HCT116 (cell line): ENCODE measurements around the gene OR12D2. TPM values are rescaled to one million over a fixed set of nuclear protein-coding genes. Genes with fewer than 3 reads are reported as not detected.

ENCODE experiments used
- ATAC-seq: fragments of 200-7000 bp; cut with Tn5 transposase; 2 replicates; pipeline ENCODE4 v1.9.1; 2020; ENCODE audit warnings: mild to moderate bottlenecking, moderate library complexity
- BruUV-seq: library from RNA; stranded (reverse); fragments of 400-500 nt; replicated peaks from 2 replicates; lab custom pipeline; 2021; lab: Mats Ljungman, UMichigan
- CTCF ChIA-PET: fragments of 300-600 bp; sonication (Branson Sonifier 250); formaldehyde crosslinking; loops from one replicate; lab custom pipeline; 2021; ENCODE audit warnings: antibody characterized with exemption; lab: Charles Lee
- POLR2A ChIA-PET: fragments of 300-600, 350-600 bp; sonication (Branson Sonifier 250); formaldehyde crosslinking; loops from one replicate; lab custom pipeline; 2021; ENCODE audit warnings: antibody characterized with exemption; lab: Charles Lee
- RAD21 ChIA-PET, 2 experiments: fragments of 300-600 bp; sonication (Branson Sonifier 250); formaldehyde crosslinking; loops; one replicate each; lab custom pipeline; 2023; ENCODE audit warnings: low total read pairs in 2 of 2; ENCODE audit not compliant: uncharacterized antibody in 2 of 2, unreplicated experiment in 2 of 2, low non-redundant PET in 1 of 2; lab: Charles Lee
- DNase-seq: peaks from one replicate; pipeline ENCODE4 v3.0.0-alpha.2; 2010; ENCODE audit warnings: low read depth, low spot score
- H2AFZ ChIP-seq: fragments of 200-600 bp; shearing (Covaris generic), sonication (generic); 2 replicates; pipeline ENCODE4 v1.6.1; 2017; ENCODE audit warnings: low read depth, mixed run types, mixed read lengths, antibody characterized with exemption, low read length; ENCODE audit not compliant: poor library complexity, severe bottlenecking
- H3K27ac ChIP-seq: 2 replicates; pipeline ENCODE4 v1.5.1; 2012; ENCODE audit warnings: low read depth, low read length
- H3K27me3 ChIP-seq: fragments of 200-600 bp; sonication (generic); 2 replicates; pipeline ENCODE4 v1.6.1; 2016; ENCODE audit warnings: mixed run types, low read length, mixed read lengths; ENCODE audit not compliant: insufficient read depth
- H3K36me3 ChIP-seq, 2 experiments: fragments of 200-500 bp in 1 of 2; fragments of 200-600 bp in 1 of 2; sonication (Bioruptor generic) in 1 of 2; sonication (generic) in 1 of 2; 2 replicates each; pipeline versions ENCODE4 v1.5.1 to v1.6.1; 2014 to 2016; ENCODE audit warnings: low read length in 2 of 2, inconsistent platforms in 1 of 2, mixed read lengths in 1 of 2, mixed run types in 1 of 2; ENCODE audit not compliant: insufficient read depth in 2 of 2, control insufficient read depth in 1 of 2
- H3K4me1 ChIP-seq, 2 experiments: fragments of 200-600 bp in 1 of 2; sonication (generic) in 1 of 2; 2 replicates each; pipeline versions ENCODE4 v1.5.1 to v1.6.1; 2012 to 2017; ENCODE audit warnings: low read length in 2 of 2, inconsistent platforms in 1 of 2, mild to moderate bottlenecking in 1 of 2, mixed read lengths in 1 of 2, mixed run types in 1 of 2, moderate library complexity in 1 of 2; ENCODE audit not compliant: insufficient read depth in 2 of 2, control insufficient read depth in 1 of 2
- H3K4me2 ChIP-seq: fragments of 200-600 bp; sonication (generic); 2 replicates; pipeline ENCODE4 v1.6.1; 2017; ENCODE audit warnings: mixed run types, low read length, mixed read lengths
- H3K4me3 ChIP-seq, 2 experiments: fragments of 200-600 bp in 1 of 2; sonication (generic) in 1 of 2; replicated peaks in 1 of 2; 2 replicates each; pipeline ENCODE4 v1.5.1; 2011 to 2016; ENCODE audit warnings: low read length in 2 of 2, control low read depth in 1 of 2, low read depth in 1 of 2, mild to moderate bottlenecking in 1 of 2, mixed read lengths in 1 of 2, mixed run types in 1 of 2
- H3K79me2 ChIP-seq: fragments of 200-600 bp; sonication (generic); 2 replicates; pipeline ENCODE4 v1.6.1; 2017; ENCODE audit warnings: mild to moderate bottlenecking, mixed run types, low read length, moderate library complexity, mixed read lengths; ENCODE audit not compliant: insufficient read depth
- H3K9ac ChIP-seq: fragments of 200-600 bp; sonication (generic); 2 replicates; pipeline ENCODE4 v1.6.1; 2016; ENCODE audit warnings: low read length, mixed read lengths
- H3K9me2 ChIP-seq: fragments of 200-600 bp; sonication (generic), shearing (Covaris generic); 2 replicates; pipeline ENCODE4 v1.6.1; 2017; ENCODE audit warnings: mixed run types, mild to moderate bottlenecking, moderate library complexity; ENCODE audit not compliant: insufficient read depth
- H3K9me3 ChIP-seq, 2 experiments: fragments of 200-500 bp in 1 of 2; fragments of 200-600 bp in 1 of 2; sonication (Bioruptor generic) in 1 of 2; sonication (generic) in 1 of 2; 2 replicates each; pipeline ENCODE4 v1.6.1; 2014 to 2017; ENCODE audit warnings: low read length in 2 of 2, mixed read lengths in 2 of 2, inconsistent platforms in 1 of 2, low read depth in 1 of 2, mild to moderate bottlenecking in 1 of 2, mixed run types in 1 of 2, moderate library complexity in 1 of 2; ENCODE audit not compliant: control insufficient read depth in 1 of 2, insufficient read depth in 1 of 2
- H4K20me1 ChIP-seq: fragments of 200-600 bp; sonication (generic), shearing (Covaris generic); 2 replicates; pipeline ENCODE4 v1.6.1; 2017; ENCODE audit warnings: mixed run types, mild to moderate bottlenecking, moderate library complexity; ENCODE audit not compliant: insufficient read depth
- CBX3 ChIP-seq: IDR thresholded peaks from 2 replicates; pipeline ENCODE4 v1.6.1; 2012; ENCODE audit warnings: low read depth
- CEBPB ChIP-seq: IDR thresholded peaks from 2 replicates; pipeline ENCODE4 v1.6.1; 2012; ENCODE audit warnings: low read depth
- EGR1 ChIP-seq: IDR thresholded peaks from 2 replicates; pipeline ENCODE4 v1.6.1; 2012; ENCODE audit warnings: low read depth
- ELF1 ChIP-seq: IDR thresholded peaks from 2 replicates; pipeline ENCODE4 v1.6.1; 2012; ENCODE audit warnings: low read depth, borderline replicate concordance
- EZH2phosphoT487 ChIP-seq: fragments of 200-600 bp; IDR thresholded peaks from 2 replicates; pipeline ENCODE4 v1.6.1; 2018; ENCODE audit warnings: antibody characterized with exemption, borderline replicate concordance
- FOSL1 ChIP-seq: IDR thresholded peaks from 2 replicates; pipeline ENCODE4 v1.6.1; 2012; ENCODE audit warnings: low read depth
- JUND ChIP-seq: IDR thresholded peaks from 2 replicates; pipeline ENCODE4 v1.6.1; 2012
- POLR2AphosphoS5 ChIP-seq: IDR thresholded peaks from 2 replicates; pipeline ENCODE4 v1.6.1; 2011; ENCODE audit warnings: mild to moderate bottlenecking, low read depth, low read length, moderate library complexity
- RAD21 ChIP-seq: IDR thresholded peaks from 2 replicates; pipeline ENCODE4 v1.6.1; 2012; ENCODE audit warnings: low read depth, mild to moderate bottlenecking
- SP1 ChIP-seq: IDR thresholded peaks from 2 replicates; pipeline ENCODE4 v1.6.1; 2012; ENCODE audit warnings: low read depth
- SRF ChIP-seq: IDR thresholded peaks from 2 replicates; pipeline ENCODE4 v1.6.1; 2012; ENCODE audit warnings: low read depth
- YY1 ChIP-seq: IDR thresholded peaks from 2 replicates; pipeline ENCODE4 v1.6.1; 2011; ENCODE audit warnings: low read length, low read depth, moderate library complexity, mild to moderate bottlenecking; ENCODE audit not compliant: insufficient replicate concordance; ENCODE audit errors: extremely low read depth
- ZBTB33 ChIP-seq: IDR thresholded peaks from 2 replicates; pipeline ENCODE4 v1.6.1; 2011; ENCODE audit warnings: mild to moderate bottlenecking, low read length, moderate library complexity; ENCODE audit not compliant: insufficient replicate concordance; ENCODE audit errors: extremely low read depth
- ZNF274 ChIP-seq: fragments of 200-500 bp; sonication (Bioruptor generic); IDR thresholded peaks from 2 replicates; pipeline ENCODE4 v1.6.1; 2014; ENCODE audit warnings: mild to moderate bottlenecking, low read depth, low read length, inconsistent platforms
- intact Hi-C: fragments of 100-400 bp; cut with micrococcal nuclease; formaldehyde crosslinking; loops from 2 replicates; pipeline ENCODE4 v1.10.0; 2022
- total RNA-seq: library from RNA; stranded (reverse); gene quantifications from one replicate; pipeline ENCODE4 v1.2.1, GENCODE V29; 2021; ENCODE audit not compliant: unreplicated experiment
- TF ChIP-seq, protein P1 (sequence below): IDR thresholded peaks from 2 replicates; pipeline ENCODE4 v1.6.1; 2012
- TF ChIP-seq, protein P2 (sequence below), 3 experiments: fragments of 200-600 bp in 1 of 3; sonication (generic) in 1 of 3; IDR thresholded peaks in 2 of 3; conservative IDR thresholded peaks in 1 of 3; 2 replicates each; pipeline ENCODE4 v1.5.1; 2012 to 2017; ENCODE audit warnings: low read depth in 2 of 3, low read length in 2 of 3, antibody characterized with exemption in 1 of 3, borderline replicate concordance in 1 of 3, control low read depth in 1 of 3, mild to moderate bottlenecking in 1 of 3, mixed read lengths in 1 of 3, mixed run types in 1 of 3, moderate library complexity in 1 of 3; ENCODE audit not compliant: insufficient read depth in 1 of 3

OR12D2 gene
- total RNA-seq, 1 experiment from 2014 or later = not detected

GRCh38 chr6:29388533-29388932 lies 6.9 kb upstream of the OR12D2 start:
- no peaks in the 10 kb centered on the region for H3K9me3 ChIP-seq
- no peak overlapping the region for H3K9ac ChIP-seq
- no peak for ATAC-seq
- no peaks in the 10 kb centered on the region for H3K9me2 ChIP-seq
- H3K4me3 ChIP-seq = no peak overlapping the region
- no peaks in the 10 kb centered on the region for H3K27me3 ChIP-seq
- no peaks in the 10 kb centered on the region for H3K79me2 ChIP-seq
- H3K4me1 ChIP-seq = no peaks in the 10 kb centered on the region
- DNase-seq = no peak
- ChIA-PET CTCF (no interaction called here), POLR2A (no interaction called here), RAD21 (no interaction called here)
- TF ChIP-seq FOSL1 = no peak
- no peak for TF ChIP-seq EZH2phosphoT487
- TF ChIP-seq SP1 = no peak
- TF ChIP-seq, protein P1, sequence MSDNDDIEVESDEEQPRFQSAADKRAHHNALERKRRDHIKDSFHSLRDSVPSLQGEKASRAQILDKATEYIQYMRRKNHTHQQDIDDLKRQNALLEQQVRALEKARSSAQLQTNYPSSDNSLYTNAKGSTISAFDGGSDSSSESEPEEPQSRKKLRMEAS = no peak
- no peak for TF ChIP-seq ZNF274
- TF ChIP-seq CEBPB = no peak
- TF ChIP-seq RAD21 = no peak
- no peak for TF ChIP-seq POLR2AphosphoS5
- no peak for TF ChIP-seq CBX3
- TF ChIP-seq, protein P2, sequence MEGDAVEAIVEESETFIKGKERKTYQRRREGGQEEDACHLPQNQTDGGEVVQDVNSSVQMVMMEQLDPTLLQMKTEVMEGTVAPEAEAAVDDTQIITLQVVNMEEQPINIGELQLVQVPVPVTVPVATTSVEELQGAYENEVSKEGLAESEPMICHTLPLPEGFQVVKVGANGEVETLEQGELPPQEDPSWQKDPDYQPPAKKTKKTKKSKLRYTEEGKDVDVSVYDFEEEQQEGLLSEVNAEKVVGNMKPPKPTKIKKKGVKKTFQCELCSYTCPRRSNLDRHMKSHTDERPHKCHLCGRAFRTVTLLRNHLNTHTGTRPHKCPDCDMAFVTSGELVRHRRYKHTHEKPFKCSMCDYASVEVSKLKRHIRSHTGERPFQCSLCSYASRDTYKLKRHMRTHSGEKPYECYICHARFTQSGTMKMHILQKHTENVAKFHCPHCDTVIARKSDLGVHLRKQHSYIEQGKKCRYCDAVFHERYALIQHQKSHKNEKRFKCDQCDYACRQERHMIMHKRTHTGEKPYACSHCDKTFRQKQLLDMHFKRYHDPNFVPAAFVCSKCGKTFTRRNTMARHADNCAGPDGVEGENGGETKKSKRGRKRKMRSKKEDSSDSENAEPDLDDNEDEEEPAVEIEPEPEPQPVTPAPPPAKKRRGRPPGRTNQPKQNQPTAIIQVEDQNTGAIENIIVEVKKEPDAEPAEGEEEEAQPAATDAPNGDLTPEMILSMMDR (IDR thresholded peaks at IDR 0.05 in 2 of 3, conservative IDR thresholded peaks at IDR 0.05 in 1 of 3; ENCODE audit: borderline replicate concordance in 1 of 3, insufficient read depth in 1 of 3, low read depth in 2 of 3, low read length in 2 of 3) = no peak
- no peak for TF ChIP-seq ELF1
- no peak for TF ChIP-seq SRF
- no peak for TF ChIP-seq EGR1
- no peak for TF ChIP-seq YY1
- no peak for TF ChIP-seq ZBTB33
- TF ChIP-seq JUND = no peak
- H3K4me2 ChIP-seq = no peak overlapping the region
- intact Hi-C loops = no loop called here
- BruUV-seq = no TSS peak
- no peak overlapping the region for H2AFZ ChIP-seq
- H4K20me1 ChIP-seq = no peaks in the 10 kb centered on the region
- no peak overlapping the region for H3K27ac ChIP-seq
- no peaks in the 10 kb centered on the region for H3K36me3 ChIP-seq
